Testis (tissue), 2 donors: ENCODE data around the gene SELENOI.

ENCODE experiments used
- POLR2A ChIP-seq: fragments of 450-650 bp; IDR thresholded peaks from one replicate; pipeline ENCODE4 v1.6.1; 2017; ENCODE audit warnings: antibody characterized with exemption, mild to moderate bottlenecking, moderate library complexity
- TF ChIP-seq, protein P1 (sequence below), 3 experiments: fragments of 450-650 bp in 2 of 3; fragments of 200-600 bp in 1 of 3; sonication (generic) in 1 of 3; IDR thresholded peaks; one replicate each; pipeline ENCODE4 v1.5.1; 2016 to 2019; ENCODE audit warnings: antibody characterized with exemption in 3 of 3, mild to moderate bottlenecking in 2 of 3, moderate library complexity in 1 of 3

DNA sequence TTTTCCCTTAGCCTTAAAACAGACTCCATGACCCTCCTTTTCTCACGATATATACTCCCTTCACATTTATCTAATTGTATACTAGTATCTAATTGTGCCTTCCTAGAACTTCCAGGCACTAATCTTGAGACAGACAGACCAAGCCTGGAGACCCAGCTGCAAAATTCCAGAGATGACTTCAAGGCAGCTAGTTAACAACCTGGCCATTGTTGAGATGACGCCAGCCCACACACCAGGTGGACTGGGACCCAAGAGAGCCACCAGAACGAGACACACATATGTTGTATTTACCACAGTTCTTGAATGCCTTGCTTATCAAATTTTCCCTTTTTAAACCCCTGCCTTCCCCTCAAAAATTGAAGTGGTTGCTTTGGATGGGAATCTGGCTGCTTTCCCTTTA lies 48.9 kb upstream of the SELENOI start:
- TF ChIP-seq, protein P1, sequence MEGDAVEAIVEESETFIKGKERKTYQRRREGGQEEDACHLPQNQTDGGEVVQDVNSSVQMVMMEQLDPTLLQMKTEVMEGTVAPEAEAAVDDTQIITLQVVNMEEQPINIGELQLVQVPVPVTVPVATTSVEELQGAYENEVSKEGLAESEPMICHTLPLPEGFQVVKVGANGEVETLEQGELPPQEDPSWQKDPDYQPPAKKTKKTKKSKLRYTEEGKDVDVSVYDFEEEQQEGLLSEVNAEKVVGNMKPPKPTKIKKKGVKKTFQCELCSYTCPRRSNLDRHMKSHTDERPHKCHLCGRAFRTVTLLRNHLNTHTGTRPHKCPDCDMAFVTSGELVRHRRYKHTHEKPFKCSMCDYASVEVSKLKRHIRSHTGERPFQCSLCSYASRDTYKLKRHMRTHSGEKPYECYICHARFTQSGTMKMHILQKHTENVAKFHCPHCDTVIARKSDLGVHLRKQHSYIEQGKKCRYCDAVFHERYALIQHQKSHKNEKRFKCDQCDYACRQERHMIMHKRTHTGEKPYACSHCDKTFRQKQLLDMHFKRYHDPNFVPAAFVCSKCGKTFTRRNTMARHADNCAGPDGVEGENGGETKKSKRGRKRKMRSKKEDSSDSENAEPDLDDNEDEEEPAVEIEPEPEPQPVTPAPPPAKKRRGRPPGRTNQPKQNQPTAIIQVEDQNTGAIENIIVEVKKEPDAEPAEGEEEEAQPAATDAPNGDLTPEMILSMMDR (IDR thresholded peaks at IDR 0.05) = no peak
- no peak for TF ChIP-seq POLR2A
